HG02610 (cell line): ENCODE measurements around the gene SYNM.

ENCODE experiments used
- ATAC-seq: cut with Tn5 transposase; IDR thresholded peaks from one replicate; pipeline ENCODE4 v1.9.1; 2021; ENCODE audit warnings: mild to moderate bottlenecking, moderate library complexity; ENCODE audit not compliant: unreplicated experiment

SYNM gene

GRCh38 chr15:99163271-99164062, 58.6 kb downstream of the SYNM start:
- no peak for ATAC-seq

- ATAC-seq: no peak
Measured at GRCh38 chr15:99164119-99164518, 59.2 kb downstream of the SYNM start.

- ATAC-seq: no peak
Measured at GRCh38 chr15:99165020-99165790, 60.3 kb downstream of the SYNM start.

- ATAC-seq: no peak
Measured at GRCh38 chr15:99165956-99166689, 61.2 kb downstream of the SYNM start.

- no peak for ATAC-seq
Measured at GRCh38 chr15:99167201-99167600, 62.3 kb downstream of the SYNM start.

GRCh38 chr15:99167640-99168039, 62.8 kb downstream of the SYNM start:
- peak; percentile 81 for ATAC-seq

GRCh38 chr15:99168601-99169580, 64.0 kb downstream of the SYNM start:
- no peak for ATAC-seq

- ATAC-seq: no peak
Measured at GRCh38 chr15:99169769-99170311, 65.0 kb downstream of the SYNM start.

- ATAC-seq: no peak
Measured at GRCh38 chr15:99170476-99171065, 65.7 kb downstream of the SYNM start.

- ATAC-seq: no peak
Measured at GRCh38 chr15:99172171-99172570, 67.3 kb downstream of the SYNM start.

GRCh38 chr15:99172989-99173388, 68.1 kb downstream of the SYNM start:
- no peak for ATAC-seq

- no peak for ATAC-seq
Measured at GRCh38 chr15:99174567-99175395, 69.9 kb downstream of the SYNM start.

GRCh38 chr15:99176757-99177156, 71.9 kb downstream of the SYNM start:
- ATAC-seq: no peak

- ATAC-seq: no peak
Measured at GRCh38 chr15:99177679-99178078, 72.8 kb downstream of the SYNM start.

- ATAC-seq: no peak
Measured at GRCh38 chr15:99180086-99180963, 75.4 kb downstream of the SYNM start.

- no peak for ATAC-seq
Measured at GRCh38 chr15:99180964-99181306, 76.1 kb downstream of the SYNM start.

- no peak for ATAC-seq
Measured at GRCh38 chr15:99181545-99181971, 76.7 kb downstream of the SYNM start.

GRCh38 chr15:99182791-99183190, 77.9 kb downstream of the SYNM start:
- no peak for ATAC-seq
